ENCODE measurements around the gene SEMA4G.

DNA sequence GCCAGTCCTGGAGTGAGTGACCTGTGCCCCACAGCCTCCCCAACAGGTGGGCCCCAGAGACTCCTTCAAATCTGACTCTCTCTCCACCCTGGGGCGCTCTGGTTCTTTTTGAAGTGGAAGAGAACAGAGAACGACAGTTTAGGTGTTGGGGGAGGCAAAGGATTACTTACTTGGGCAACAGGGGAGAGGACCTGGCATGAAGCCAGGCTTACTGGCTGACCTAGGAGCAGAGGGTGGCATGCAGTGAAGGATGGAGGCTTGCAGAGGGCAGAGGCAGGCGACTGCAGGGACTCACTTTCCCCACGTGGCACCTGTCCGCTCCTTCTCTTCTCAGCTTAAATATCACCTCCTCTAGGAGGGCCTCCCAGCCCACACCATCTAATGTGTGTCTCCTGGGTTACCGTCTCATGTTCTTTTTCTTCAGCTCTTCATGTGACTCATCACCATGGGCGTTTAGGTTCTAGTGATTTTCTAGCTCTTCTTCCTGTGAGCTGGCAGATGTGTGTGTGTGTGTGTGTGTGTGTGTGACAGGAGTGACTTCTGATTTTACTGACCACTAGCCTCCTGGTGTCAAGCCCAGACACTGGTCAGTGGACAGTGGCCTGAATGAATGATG is 45.8 kb downstream of the SEMA4G start:
- no peak for TF ChIP-seq POLR2AphosphoS5 (IDR thresholded peaks at IDR 0.05; ENCODE audit: low read depth, low read length)
- TF ChIP-seq POLR2A (IDR thresholded peaks at IDR 0.05; ENCODE audit: low read depth, low read length) = no peak

Data from GM12892 (cell line).